Endothelial cell of umbilical vein (primary cell): ENCODE measurements around the gene MANBA. TPM values are rescaled to one million over a fixed set of nuclear protein-coding genes. Genes with fewer than 3 reads are reported as not detected.

Experiments
- BruUV-seq: library from RNA; stranded (reverse); fragments of 400-500 nt; replicated peaks from 2 replicates; lab custom pipeline; 2021; lab: Mats Ljungman, UMichigan
- CTCF ChIA-PET: fragments of 300-600, 350-600 bp; sonication (Branson Sonifier 250); formaldehyde crosslinking; loops from one replicate; lab custom pipeline; 2021; ENCODE audit warnings: antibody characterized with exemption, inconsistent platforms; lab: Charles Lee
- POLR2A ChIA-PET: fragments of 300-600, 350-600 bp; sonication (Branson Sonifier 250); formaldehyde crosslinking; loops from one replicate; lab custom pipeline; 2021; ENCODE audit warnings: antibody characterized with exemption, inconsistent platforms; lab: Charles Lee
- DNase-seq: peaks from one replicate; pipeline ENCODE4 v3.0.0-alpha.2; 2011; ENCODE audit warnings: low read depth, low spot score
- FAIRE-seq: peaks from 2 replicates; lab custom pipeline; 2011; peaks lifted over from hg19 to GRCh38; lab: Jason Lieb, UNC
- H2AFZ ChIP-seq: 2 replicates; pipeline ENCODE4 v1.6.0; 2012; ENCODE audit warnings: low read depth, low read length, control low read depth, inconsistent platforms
- H3K27ac ChIP-seq: 2 replicates; pipeline ENCODE4 v1.5.1; 2011; ENCODE audit warnings: low read depth, mild to moderate bottlenecking, control low read depth, low read length, moderate library complexity; ENCODE audit not compliant: insufficient read depth
- H3K27me3 ChIP-seq, 2 experiments: 2 replicates each; pipeline versions ENCODE4 v1.6.0 to v1.6.1; 2011; ENCODE audit warnings: low read length in 2 of 2, mixed read lengths in 1 of 2; ENCODE audit not compliant: control insufficient read depth in 2 of 2, insufficient read depth in 2 of 2
- H3K36me3 ChIP-seq, 2 experiments: 2 replicates in 1 of 2; 3 replicates in 1 of 2; pipeline ENCODE4 v1.5.1; 2011; ENCODE audit warnings: low read length in 2 of 2, mild to moderate bottlenecking in 1 of 2, moderate library complexity in 1 of 2; ENCODE audit not compliant: control insufficient read depth in 2 of 2, insufficient read depth in 2 of 2; ENCODE audit errors: extremely low read depth in 1 of 2
- H3K4me1 ChIP-seq: 3 replicates; pipeline ENCODE4 v1.5.1; 2011; ENCODE audit warnings: mild to moderate bottlenecking, low read length; ENCODE audit not compliant: control insufficient read depth, insufficient read depth; ENCODE audit errors: extremely low read depth
- H3K4me2 ChIP-seq: 2 replicates; pipeline ENCODE4 v1.6.1; 2011; ENCODE audit warnings: low read length, control low read depth, mixed read lengths; ENCODE audit not compliant: insufficient read depth
- H3K4me3 ChIP-seq, 3 experiments: fragments of 200-600 bp in 1 of 3; sonication (generic), shearing (Covaris generic) in 1 of 3; replicated peaks in 1 of 3; 2 replicates each; pipeline ENCODE4 v1.5.1; 2011 to 2016; ENCODE audit warnings: control low read depth in 3 of 3, low read length in 3 of 3, mild to moderate bottlenecking in 2 of 3, inconsistent platforms in 1 of 3, low read depth in 1 of 3, moderate library complexity in 1 of 3; ENCODE audit not compliant: insufficient read depth in 1 of 3
- H3K79me2 ChIP-seq: 2 replicates; pipeline ENCODE4 v1.6.0; 2012; ENCODE audit warnings: low read length, inconsistent platforms; ENCODE audit not compliant: control insufficient read depth, insufficient read depth
- H3K9ac ChIP-seq: replicated peaks from 2 replicates; pipeline ENCODE3; 2011; ENCODE audit warnings: low read length, control low read depth; ENCODE audit not compliant: insufficient read depth; ENCODE audit errors: extremely low read depth
- H3K9me1 ChIP-seq: replicated peaks from 3 replicates; pipeline ENCODE4 v1.6.0; 2011; ENCODE audit warnings: mild to moderate bottlenecking, low read length; ENCODE audit not compliant: control insufficient read depth, insufficient read depth; ENCODE audit errors: extremely low read depth
- H3K9me3 ChIP-seq: replicated peaks from 2 replicates; pipeline ENCODE4 v1.5.1; 2012; ENCODE audit warnings: low read length, inconsistent platforms; ENCODE audit not compliant: control insufficient read depth, insufficient read depth
- H4K20me1 ChIP-seq: replicated peaks from 2 replicates; pipeline ENCODE3; 2011; ENCODE audit warnings: mild to moderate bottlenecking, low read length; ENCODE audit not compliant: control insufficient read depth, insufficient read depth; ENCODE audit errors: extremely low read depth
- EZH2 ChIP-seq: IDR thresholded peaks from 2 replicates; pipeline ENCODE4 v1.6.1; 2012; ENCODE audit warnings: borderline replicate concordance, low read depth, mild to moderate bottlenecking, moderate library complexity, low read length, inconsistent platforms; ENCODE audit not compliant: severe bottlenecking
- FOS ChIP-seq: IDR thresholded peaks from 2 replicates; pipeline ENCODE4 v1.6.1; 2011; ENCODE audit warnings: mild to moderate bottlenecking, low read length, moderate library complexity, borderline replicate concordance; ENCODE audit not compliant: insufficient read depth
- GATA2 ChIP-seq: IDR thresholded peaks from 2 replicates; pipeline ENCODE4 v1.7.0; 2011; ENCODE audit warnings: low read depth, mild to moderate bottlenecking, moderate library complexity, mixed read lengths, low read length; ENCODE audit not compliant: insufficient read length, insufficient read depth
- JUN ChIP-seq: IDR thresholded peaks from 2 replicates; pipeline ENCODE4 v1.6.1; 2011; ENCODE audit warnings: borderline replicate concordance, low read depth; ENCODE audit not compliant: insufficient read length, insufficient read depth
- MAX ChIP-seq: IDR thresholded peaks from 2 replicates; pipeline ENCODE4 v1.6.1; 2011; ENCODE audit not compliant: insufficient read depth, insufficient read length
- MYC ChIP-seq: IDR thresholded peaks from one replicate; pipeline ENCODE4 v1.6.1; 2011; ENCODE audit warnings: mild to moderate bottlenecking, low read depth, low read length
- POLR2A ChIP-seq: IDR thresholded peaks from 2 replicates; pipeline ENCODE4 v1.6.1; 2012; ENCODE audit warnings: low read depth, mild to moderate bottlenecking, control low read depth, low read length
- POLR2AphosphoS5 ChIP-seq: IDR thresholded peaks from 2 replicates; pipeline ENCODE4 v1.6.1; 2012; ENCODE audit warnings: low read depth, mild to moderate bottlenecking, control low read depth, low read length, moderate library complexity; ENCODE audit not compliant: insufficient read depth
- dilution Hi-C: fragments of 300-500 bp; cut with MboI; formaldehyde crosslinking; loops from one replicate; pipeline ENCODE4 v1.15.0; 2019; ENCODE audit warnings: low sequenced_read_pairs; ENCODE audit not compliant: extremely low pct_ligation_motif_present
- intact Hi-C: fragments of 100-400 bp; cut with micrococcal nuclease; formaldehyde crosslinking; loops from one replicate; pipeline ENCODE4 v1.10.0; 2022
- polyA plus RNA-seq, 4 experiments: library from polyadenylated mRNA; depleted of rRNA in 3 of 4; stranded (reverse) in 3 of 4; unstranded in 1 of 4; fragments of >200 nt; gene quantifications; 2 replicates each; pipeline versions ENCODE4 v1.2.1 to v1.2.3, GENCODE V29; 2011 to 2012; ENCODE audit warnings: missing spikeins in 1 of 4
- total RNA-seq: library from RNA; stranded (reverse); gene quantifications from 2 replicates; pipeline ENCODE4 v1.2.3, GENCODE V29; 2021
- TF ChIP-seq, protein P1 (sequence below), 2 donors: IDR thresholded peaks; 1 replicate in 1 of 2; 2 replicates in 1 of 2; pipeline ENCODE4 v1.5.1; 2011; ENCODE audit warnings: low read length in 2 of 2, mild to moderate bottlenecking in 2 of 2, moderate library complexity in 2 of 2, control low read depth in 1 of 2, inconsistent platforms in 1 of 2, low read depth in 1 of 2; ENCODE audit not compliant: insufficient read depth in 1 of 2; ENCODE audit errors: extremely low read depth in 1 of 2

The MANBA gene
- total and polyA plus RNA-seq, 2 donors (not counting 3 experiments of a cell fraction or from before 2014, with no cell fraction given) = 5.6 to 7.7 TPM

DNA sequence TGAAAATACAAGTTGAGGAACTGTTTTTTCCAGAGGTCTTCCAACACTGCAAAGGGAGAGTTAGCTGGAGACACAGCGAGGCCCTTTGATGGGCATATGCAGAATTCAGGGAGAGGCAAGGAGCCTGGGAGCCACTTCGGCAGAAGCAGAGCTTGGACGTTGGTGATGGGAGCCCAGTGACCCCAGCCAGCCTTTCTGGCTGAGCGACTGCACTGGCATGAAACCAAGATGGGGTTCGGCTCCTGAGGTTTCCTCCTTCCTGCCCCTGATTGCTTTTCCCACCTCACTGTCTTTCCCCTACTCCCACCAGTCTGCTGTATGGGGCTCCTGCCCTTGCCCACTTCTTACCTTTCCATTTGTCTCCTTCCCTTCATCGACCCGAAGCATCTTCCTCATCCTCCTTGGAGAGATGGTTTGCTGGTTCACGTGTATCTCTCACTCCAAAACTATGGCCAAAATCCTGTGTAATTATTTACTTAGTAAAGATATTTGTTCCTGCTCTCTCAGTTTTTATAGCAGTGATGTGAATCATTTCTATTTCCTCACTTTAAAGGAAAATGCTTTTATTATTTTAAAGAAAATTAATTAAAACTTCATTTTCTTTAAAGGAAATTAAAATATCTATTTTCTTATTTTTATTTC lies 159.1 kb downstream of the MANBA start:
- dilution Hi-C loops = no loop called here
- ChIA-PET POLR2A (no interaction called here), CTCF (no interaction called here)
- Histone ChIP-seq H3K36me3 (peaks cover 12 to 32% of the 10 kb centered on the region in 2 experiments), H3K4me1 (no peaks in the 10 kb centered on the region), H2AFZ (no peak overlapping the region), H3K27me3 (no peaks in the 10 kb centered on the region), H3K9ac (no peak overlapping the region), H3K79me2 (no peaks in the 10 kb centered on the region), H3K4me2 (no peak overlapping the region), H3K9me3 (no peaks in the 10 kb centered on the region), H3K9me1 (no peaks in the 10 kb centered on the region), H3K4me3 (no peak overlapping the region), H3K27ac (no peak overlapping the region), H4K20me1 (no peaks in the 10 kb centered on the region)
- FAIRE-seq (no peak), DNase-seq (no peak)
- TF ChIP-seq JUN (no peak), MAX (no peak), FOS (no peak), GATA2 (no peak), POLR2AphosphoS5 (no peak), POLR2A (no peak), EZH2 (no peak), MYC (no peak)
- TF ChIP-seq, protein P1, sequence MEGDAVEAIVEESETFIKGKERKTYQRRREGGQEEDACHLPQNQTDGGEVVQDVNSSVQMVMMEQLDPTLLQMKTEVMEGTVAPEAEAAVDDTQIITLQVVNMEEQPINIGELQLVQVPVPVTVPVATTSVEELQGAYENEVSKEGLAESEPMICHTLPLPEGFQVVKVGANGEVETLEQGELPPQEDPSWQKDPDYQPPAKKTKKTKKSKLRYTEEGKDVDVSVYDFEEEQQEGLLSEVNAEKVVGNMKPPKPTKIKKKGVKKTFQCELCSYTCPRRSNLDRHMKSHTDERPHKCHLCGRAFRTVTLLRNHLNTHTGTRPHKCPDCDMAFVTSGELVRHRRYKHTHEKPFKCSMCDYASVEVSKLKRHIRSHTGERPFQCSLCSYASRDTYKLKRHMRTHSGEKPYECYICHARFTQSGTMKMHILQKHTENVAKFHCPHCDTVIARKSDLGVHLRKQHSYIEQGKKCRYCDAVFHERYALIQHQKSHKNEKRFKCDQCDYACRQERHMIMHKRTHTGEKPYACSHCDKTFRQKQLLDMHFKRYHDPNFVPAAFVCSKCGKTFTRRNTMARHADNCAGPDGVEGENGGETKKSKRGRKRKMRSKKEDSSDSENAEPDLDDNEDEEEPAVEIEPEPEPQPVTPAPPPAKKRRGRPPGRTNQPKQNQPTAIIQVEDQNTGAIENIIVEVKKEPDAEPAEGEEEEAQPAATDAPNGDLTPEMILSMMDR (IDR thresholded peaks at IDR 0.05; ENCODE audit: extremely low read depth in 1 of 2, insufficient read depth in 1 of 2, low read depth in 1 of 2, low read length in 2 of 2) = no peak
- no TSS peak for BruUV-seq
- intact Hi-C loops = no loop called here
